SU-DHL-6 (cell line): Measurements from ENCODE around the gene CARD16.

ENCODE experiments used
- H2AFZ ChIP-seq: fragments of 200-600 bp; sonication (generic); 2 replicates; pipeline ENCODE4 v1.6.1; 2014; ENCODE audit warnings: low read depth, mild to moderate bottlenecking, moderate library complexity, mixed read lengths, antibody characterized with exemption, low read length; ENCODE audit not compliant: severe bottlenecking
- H3F3A ChIP-seq: fragments of 200-600 bp; shearing (Covaris generic); 2 replicates; pipeline ENCODE4 v1.6.0; 2016; ENCODE audit warnings: antibody characterized with exemption, mild to moderate bottlenecking; ENCODE audit not compliant: insufficient read depth
- H3K27ac ChIP-seq: fragments of 200-600 bp; sonication (generic); 2 replicates; pipeline ENCODE4 v1.5.1; 2016; ENCODE audit warnings: low read depth, mild to moderate bottlenecking, low read length, moderate library complexity, mixed read lengths
- H3K27me3 ChIP-seq: fragments of 200-600 bp; sonication (generic), shearing (Covaris generic); 2 replicates; pipeline ENCODE4 v1.6.0; 2014; ENCODE audit warnings: mild to moderate bottlenecking, low read length
- H3K36me3 ChIP-seq: fragments of 200-600 bp; sonication (generic); 2 replicates; pipeline ENCODE4 v1.6.1; 2014; ENCODE audit warnings: mild to moderate bottlenecking, low read length, mixed read lengths
- H3K4me2 ChIP-seq: fragments of 300-600, 200-600 bp; shearing (Covaris generic), sonication (generic); 2 replicates; pipeline ENCODE4 v1.6.0; 2014; ENCODE audit warnings: low read length, low read depth, mild to moderate bottlenecking; ENCODE audit not compliant: poor library complexity, severe bottlenecking
- H3K4me3 ChIP-seq: fragments of 200-600 bp; sonication (generic); 2 replicates; pipeline ENCODE4 v1.5.1; 2014; ENCODE audit warnings: antibody characterized with exemption, low read length, mild to moderate bottlenecking, mixed read lengths; ENCODE audit not compliant: insufficient read depth, poor library complexity, severe bottlenecking
- H3K79me2 ChIP-seq: fragments of 200-600 bp; sonication (generic); 2 replicates; pipeline ENCODE4 v1.6.1; 2014; ENCODE audit warnings: mild to moderate bottlenecking, low read length, moderate library complexity; ENCODE audit not compliant: insufficient read depth
- H3K9ac ChIP-seq: fragments of 200-600 bp; sonication (generic); 2 replicates; pipeline ENCODE4 v1.7.0; 2014; ENCODE audit warnings: mild to moderate bottlenecking, low read length
- H3K9me2 ChIP-seq: fragments of 200-600 bp; sonication (generic); replicated peaks from 2 replicates; pipeline ENCODE4 v1.6.1; 2014; ENCODE audit warnings: low read length; ENCODE audit not compliant: insufficient read depth
- H3K9me3 ChIP-seq: fragments of 200-600 bp; sonication (generic); 2 replicates; pipeline ENCODE4 v1.6.1; 2014; ENCODE audit warnings: low read length, mixed read lengths; ENCODE audit not compliant: insufficient read depth
- H4K20me1 ChIP-seq: fragments of 200-600 bp; sonication (generic); 2 replicates; pipeline ENCODE4 v1.6.1; 2014; ENCODE audit warnings: low read depth, mild to moderate bottlenecking, antibody characterized with exemption, low read length, moderate library complexity, mixed read lengths
- EZH2phosphoT487 ChIP-seq: fragments of 200-600 bp; sonication (generic), shearing (Covaris generic); conservative IDR thresholded peaks from 2 replicates; pipeline ENCODE4 v1.6.1; 2018; ENCODE audit warnings: mild to moderate bottlenecking, antibody characterized with exemption, low read length, moderate library complexity, mixed read lengths
- TF ChIP-seq, protein P1 (sequence below): fragments of 200-600 bp; sonication (generic); IDR thresholded peaks from one replicate; pipeline ENCODE4 v1.5.1; 2017; ENCODE audit warnings: antibody characterized with exemption, mild to moderate bottlenecking, low read length, moderate library complexity; ENCODE audit not compliant: insufficient read depth, poor library complexity, severe bottlenecking

Gene CARD16

DNA sequence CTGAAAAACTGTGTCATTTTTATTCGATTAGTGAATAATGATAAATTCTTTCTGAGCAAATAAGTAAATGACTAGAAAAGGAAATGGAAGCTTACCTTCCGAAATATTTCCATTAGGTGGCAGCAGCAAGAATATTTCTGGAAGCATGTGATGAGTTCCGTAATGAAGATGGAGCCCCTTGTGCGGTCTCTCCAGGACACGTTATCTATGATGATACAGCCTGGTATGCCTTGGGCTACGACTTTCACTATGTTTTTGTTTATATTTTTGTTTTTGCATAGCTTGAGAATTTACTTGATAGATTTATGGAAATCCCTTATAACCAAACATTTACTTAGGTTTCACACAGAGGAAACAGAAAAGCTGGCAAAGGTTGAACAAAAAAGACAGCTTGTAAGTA, 47.8 kb downstream of the CARD16 start:
- no peaks in the 10 kb centered on the region for H3K36me3 ChIP-seq
- no peak overlapping the region for H2AFZ ChIP-seq

DNA sequence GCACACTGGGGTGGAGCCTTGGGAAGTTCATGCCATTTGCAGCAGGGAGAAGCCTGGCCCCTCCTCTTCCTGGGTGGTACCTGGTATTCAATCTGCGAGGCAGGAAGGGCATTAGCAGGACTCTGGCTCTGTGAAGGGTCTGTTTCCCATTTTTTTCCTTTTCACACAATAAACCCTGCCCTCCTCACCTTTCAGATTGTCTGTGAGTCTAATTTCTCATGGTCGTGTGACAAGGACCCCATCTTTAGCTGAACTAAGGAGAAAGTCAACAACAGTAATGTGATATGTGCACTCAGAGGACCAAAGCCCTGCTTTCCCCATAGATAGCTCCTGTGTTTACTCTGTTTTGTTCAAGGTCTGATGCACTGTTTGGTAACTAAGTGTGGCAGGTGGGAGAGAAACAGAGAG, 50.1 kb downstream of the CARD16 start:
- Histone ChIP-seq H3K9me3 (no peaks in the 10 kb centered on the region), H2AFZ (no peak overlapping the region), H4K20me1 (no peaks in the 10 kb centered on the region), H3K9me2 (no peaks in the 10 kb centered on the region), H3K4me2 (no peak overlapping the region), H3K9ac (no peak overlapping the region), H3F3A (no peaks in the 10 kb centered on the region), H3K36me3 (no peaks in the 10 kb centered on the region), H3K79me2 (no peaks in the 10 kb centered on the region), H3K27me3 (no peaks in the 10 kb centered on the region), H3K4me3 (no peak overlapping the region), H3K27ac (no peak overlapping the region)
- no peak for TF ChIP-seq EZH2phosphoT487
- TF ChIP-seq, protein P1, sequence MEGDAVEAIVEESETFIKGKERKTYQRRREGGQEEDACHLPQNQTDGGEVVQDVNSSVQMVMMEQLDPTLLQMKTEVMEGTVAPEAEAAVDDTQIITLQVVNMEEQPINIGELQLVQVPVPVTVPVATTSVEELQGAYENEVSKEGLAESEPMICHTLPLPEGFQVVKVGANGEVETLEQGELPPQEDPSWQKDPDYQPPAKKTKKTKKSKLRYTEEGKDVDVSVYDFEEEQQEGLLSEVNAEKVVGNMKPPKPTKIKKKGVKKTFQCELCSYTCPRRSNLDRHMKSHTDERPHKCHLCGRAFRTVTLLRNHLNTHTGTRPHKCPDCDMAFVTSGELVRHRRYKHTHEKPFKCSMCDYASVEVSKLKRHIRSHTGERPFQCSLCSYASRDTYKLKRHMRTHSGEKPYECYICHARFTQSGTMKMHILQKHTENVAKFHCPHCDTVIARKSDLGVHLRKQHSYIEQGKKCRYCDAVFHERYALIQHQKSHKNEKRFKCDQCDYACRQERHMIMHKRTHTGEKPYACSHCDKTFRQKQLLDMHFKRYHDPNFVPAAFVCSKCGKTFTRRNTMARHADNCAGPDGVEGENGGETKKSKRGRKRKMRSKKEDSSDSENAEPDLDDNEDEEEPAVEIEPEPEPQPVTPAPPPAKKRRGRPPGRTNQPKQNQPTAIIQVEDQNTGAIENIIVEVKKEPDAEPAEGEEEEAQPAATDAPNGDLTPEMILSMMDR = no peak

More for the DNA sequence above, 47.8 kb downstream of the CARD16 start:
- Histone ChIP-seq H4K20me1 (no peaks in the 10 kb centered on the region), H3K4me3 (no peak overlapping the region), H3K27me3 (no peaks in the 10 kb centered on the region), H3K4me2 (no peak overlapping the region), H3F3A (no peaks in the 10 kb centered on the region), H3K27ac (no peak overlapping the region), H3K9me3 (no peaks in the 10 kb centered on the region), H3K9ac (no peak overlapping the region), H3K79me2 (no peaks in the 10 kb centered on the region), H3K9me2 (no peaks in the 10 kb centered on the region)
- TF ChIP-seq, protein P1 = no peak
- TF ChIP-seq EZH2phosphoT487 = no peak

DNA sequence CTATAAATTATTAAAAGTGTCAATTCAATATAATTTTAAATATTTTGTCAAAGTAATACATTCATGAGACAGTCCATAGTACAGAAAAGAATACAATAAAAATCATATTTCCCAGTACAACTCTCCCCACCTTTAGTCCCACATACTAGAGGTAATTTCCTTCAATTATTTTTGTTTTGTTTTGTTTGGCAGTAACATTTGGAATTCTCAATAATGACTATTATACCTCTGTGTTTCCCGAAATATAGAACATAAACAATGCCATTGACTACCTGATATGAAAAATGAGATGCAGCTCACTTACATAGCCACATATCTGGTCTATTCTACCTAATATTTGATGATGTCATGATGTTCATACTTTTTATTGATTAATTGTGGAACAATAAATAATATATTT, 52.4 kb downstream of the CARD16 start:
- no peak overlapping the region for H3K4me2 ChIP-seq
- H2AFZ ChIP-seq = no peak overlapping the region
- H4K20me1 ChIP-seq = no peaks in the 10 kb centered on the region
- no peaks in the 10 kb centered on the region for H3K9me3 ChIP-seq
- no peaks in the 10 kb centered on the region for H3K79me2 ChIP-seq
- H3F3A ChIP-seq = no peaks in the 10 kb centered on the region
- no peaks in the 10 kb centered on the region for H3K9me2 ChIP-seq
- H3K27me3 ChIP-seq = no peaks in the 10 kb centered on the region
- no peak overlapping the region for H3K27ac ChIP-seq
- no peaks in the 10 kb centered on the region for H3K36me3 ChIP-seq
- H3K9ac ChIP-seq = no peak overlapping the region
- no peak overlapping the region for H3K4me3 ChIP-seq
- TF ChIP-seq, protein P1 = no peak
- no peak for TF ChIP-seq EZH2phosphoT487
